Hematopoietic multipotent progenitor cell treated with erythropoietin and hydrocortisone succinate and interleukin-3 and kit ligand, for 4 days (in vitro differentiated cells): ENCODE results near the gene DDRGK1.
A peak's percentile ranks its signal among the peaks of the same experiment; 100 is the strongest.
"Not testable (repeated sequence)": the region's sequence is repeated elsewhere in the genome, so short reads cannot be mapped to it uniquely, and the experiment has no call there.

Source experiments
- DNase-seq: peaks from one replicate; pipeline ENCODE4 v3.0.0-alpha.2; 2015

DDRGK1 gene

GRCh38 chr20:3163099-3164042 is 41.1 kb downstream of the DDRGK1 start:
- no peak for DNase-seq

DNA sequence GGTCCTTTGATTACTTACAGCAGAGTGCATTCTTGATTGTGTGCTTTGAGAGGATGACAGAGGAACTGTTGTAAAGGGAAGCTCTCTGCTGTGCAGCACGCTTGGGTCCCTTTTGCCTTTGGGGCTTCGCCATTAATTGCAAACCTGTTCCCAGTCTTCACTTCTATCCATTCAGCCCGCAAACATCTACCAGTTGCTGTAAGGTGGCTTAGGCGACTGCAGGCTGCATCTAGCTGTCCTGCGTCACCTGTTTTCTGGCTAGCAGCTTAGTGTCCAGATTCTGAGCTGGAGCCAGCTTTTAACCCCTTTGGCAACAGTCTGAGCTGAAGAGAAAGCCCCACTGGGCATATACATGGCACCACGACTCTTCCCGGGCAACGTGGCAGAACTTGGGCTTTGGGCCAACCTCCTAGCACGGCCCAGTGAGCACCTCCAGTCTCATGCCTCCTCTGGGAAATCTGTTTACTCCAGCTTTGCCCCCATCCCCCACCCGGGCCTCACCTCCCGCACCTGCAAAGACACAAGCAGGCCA is 42.3 kb downstream of the DDRGK1 start:
- no peak for DNase-seq

DNA sequence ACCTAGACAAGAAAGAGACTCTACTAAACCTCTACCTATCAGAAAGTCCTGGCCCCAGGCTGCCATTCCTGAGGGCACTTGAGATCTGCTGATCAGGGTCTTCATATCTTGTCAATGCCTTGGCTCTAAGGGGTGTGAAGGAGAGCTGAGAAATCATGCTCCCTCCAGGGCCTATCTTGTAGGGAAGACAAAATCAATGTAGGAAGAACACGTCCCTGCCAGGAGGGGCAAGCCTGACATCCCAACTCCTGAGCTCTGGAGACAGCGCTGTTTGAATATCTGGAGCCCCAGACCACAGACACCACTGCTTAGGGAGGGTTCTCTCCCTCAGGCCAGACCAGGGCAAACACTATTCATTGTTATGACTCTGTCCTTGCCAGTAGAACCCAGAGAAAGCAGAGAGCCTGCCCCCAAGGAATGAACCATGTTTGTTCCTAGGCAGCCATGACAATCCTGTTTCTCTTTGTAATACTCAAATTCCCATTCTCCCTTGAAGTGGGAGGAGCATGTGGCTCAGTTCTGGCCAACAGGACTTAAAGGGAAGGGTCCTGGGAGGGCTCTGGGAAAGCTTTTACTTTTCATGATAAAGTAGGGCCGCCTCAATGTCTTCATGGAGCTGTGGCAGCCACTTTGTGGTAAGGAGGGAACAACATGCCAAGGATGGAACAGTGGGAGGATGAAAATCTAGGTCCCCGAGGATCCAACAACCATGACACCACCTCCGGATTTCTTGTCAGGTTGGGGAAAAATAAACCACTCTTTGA is 43.0 kb downstream of the DDRGK1 start:
- no peak for DNase-seq

- no peak for DNase-seq
Observed at GRCh38 chr20:3160418-3160817, 44.1 kb downstream of the DDRGK1 start.

- DNase-seq = peak; percentile 69
Observed at GRCh38 chr20:3158968-3159431, 45.5 kb downstream of the DDRGK1 start.

- no peak for DNase-seq
Observed at GRCh38 chr20:3157817-3158216, 46.7 kb downstream of the DDRGK1 start.

GRCh38 chr20:3156811-3157619 is 47.5 kb downstream of the DDRGK1 start:
- DNase-seq = peak; percentile 84

- DNase-seq = not testable (repeated sequence)
Observed at GRCh38 chr20:3152057-3152644, 52.3 kb downstream of the DDRGK1 start.

DNA sequence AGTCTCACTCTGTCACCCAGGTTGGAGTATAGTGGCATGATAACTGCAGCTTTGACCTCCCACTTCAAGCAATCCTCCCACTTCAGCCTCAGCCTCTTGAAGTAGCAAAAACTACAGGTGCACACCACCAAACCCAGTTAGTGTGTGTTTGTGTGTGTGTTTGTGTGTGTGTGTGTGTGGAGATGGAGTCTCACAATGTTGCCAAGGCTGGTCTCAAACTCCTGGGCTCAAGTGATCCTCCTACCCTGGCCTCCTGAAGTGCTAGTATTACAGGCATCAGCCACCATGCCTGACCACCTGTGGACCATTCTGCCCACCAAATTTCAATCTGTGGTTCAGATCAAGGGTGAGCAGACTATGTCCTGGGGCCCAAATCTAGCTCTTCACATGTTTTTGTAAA is 53.6 kb downstream of the DDRGK1 start:
- no peak for DNase-seq

- no peak for DNase-seq
Observed at GRCh38 chr20:3146732-3147341, 57.6 kb downstream of the DDRGK1 start.

- DNase-seq = no peak
Observed at GRCh38 chr20:3141757-3142156, 62.7 kb downstream of the DDRGK1 start.
